GM04503 (cell line): Measurements from ENCODE around the gene OTOP2.
"Not testable (repeated sequence)": the region's sequence is repeated elsewhere in the genome, so short reads cannot be mapped to it uniquely, and the experiment has no call there.

Experiments
- DNase-seq: peaks from one replicate; pipeline ENCODE4 v3.0.0-alpha.2; 2012; ENCODE audit warnings: low read depth

Gene OTOP2

GRCh38 chr17:74971842-74972106, 47.7 kb downstream of the OTOP2 start:
- no peak for DNase-seq

GRCh38 chr17:74972107-74972972, 48.3 kb downstream of the OTOP2 start, which contains the start of gene HID1:
Gene HID1 (minus strand): TSS chr17:74972759. CDS start chr17:74972656, 103 bp downstream.
- no peak for DNase-seq

- no peak for DNase-seq
Observed at GRCh38 chr17:74972973-74973328, 48.9 kb downstream of the OTOP2 start.

GRCh38 chr17:74975943-74976342, 51.9 kb downstream of the OTOP2 start:
- DNase-seq = no peak

GRCh38 chr17:74977802-74978201, 53.7 kb downstream of the OTOP2 start:
- no peak for DNase-seq

GRCh38 chr17:74978240-74978639, 54.2 kb downstream of the OTOP2 start:
- DNase-seq = no peak

GRCh38 chr17:74979408-74980146, 55.5 kb downstream of the OTOP2 start:
- no peak for DNase-seq

- no peak for DNase-seq
Observed at GRCh38 chr17:74981318-74981978, 57.4 kb downstream of the OTOP2 start.

GRCh38 chr17:74981979-74982662, 58.0 kb downstream of the OTOP2 start:
- no peak for DNase-seq

GRCh38 chr17:74982663-74983313, 58.7 kb downstream of the OTOP2 start:
- not testable (repeated sequence) for DNase-seq
